Left lung (tissue), 10 donors: Measurements from ENCODE around the gene TMEM184B. TPM values are rescaled to one million over a fixed set of nuclear protein-coding genes. Genes with fewer than 3 reads are reported as not detected.

Experiments
- ATAC-seq: fragments of 200-7000 bp; cut with Tn5 transposase; one replicate; pipeline ENCODE4 v1.9.1; 2020; ENCODE audit warnings: moderate library complexity
- DNase-seq, 4 donors: peaks; one replicate each; pipeline ENCODE4 v3.0.0-alpha.2; 2013 to 2020
- H3K27ac ChIP-seq, 2 donors: fragments of 200-600 bp; sonication (generic) in 1 of 2; one replicate each; pipeline versions ENCODE4 v1.5.0 to v1.8.0; 2020 to 2021
- H3K27me3 ChIP-seq, 2 donors: fragments of 200-600 bp; sonication (generic) in 1 of 2; one replicate each; pipeline versions ENCODE4 v1.5.0 to v1.8.0; 2020 to 2021
- H3K36me3 ChIP-seq, 2 donors: fragments of 200-600 bp; sonication (generic) in 1 of 2; one replicate each; pipeline versions ENCODE4 v1.5.0 to v1.8.0; 2020 to 2021
- H3K4me1 ChIP-seq, 2 donors: fragments of 200-600 bp; one replicate each; pipeline ENCODE4 v1.8.0; 2021
- H3K4me3 ChIP-seq, 2 donors: fragments of 200-600 bp; sonication (generic) in 1 of 2; one replicate each; pipeline versions ENCODE4 v1.5.0 to v1.8.0; 2020 to 2021; ENCODE audit warnings: mild to moderate bottlenecking in 1 of 2
- H3K9me3 ChIP-seq, 2 donors: fragments of 200-600 bp; sonication (generic) in 1 of 2; one replicate each; pipeline versions ENCODE4 v1.5.0 to v1.8.0; 2020 to 2021
- CTCF ChIP-seq, 2 donors: fragments of 200-600 bp; sonication (generic) in 1 of 2; IDR thresholded peaks; one replicate each; pipeline versions ENCODE4 v1.5.0 to v1.8.0; 2021; ENCODE audit warnings: antibody characterized with exemption in 2 of 2
- intact Hi-C, 2 donors: fragments of 100-400 bp; cut with DNase I; formaldehyde crosslinking; loops; one replicate each; pipeline versions ENCODE4 v1.11.2 to v1.14.2; 2022
- polyA plus RNA-seq, 6 donors: library from polyadenylated mRNA; unstranded; fragments of 120-200 nt; gene quantifications; one replicate each; pipeline ENCODE4 v1.2.1, GENCODE V29; 2013; ENCODE audit not compliant: insufficient read length in 6 of 6
- total RNA-seq, 2 donors: library from RNA; stranded (reverse); fragmentation: NEBNext Ultra II Directional; extraction: Animal tissue kit (Norgen Biotek cat#: 25700); gene quantifications; one replicate each; pipeline ENCODE4 v1.2.1, GENCODE V29; 2021
- donor health status: DM: no; HTN: yes; CAD: no.
- donor health status: DM: no; HTN: no; CAD: no.

TMEM184B gene
- total and polyA plus RNA-seq, 8 donors, result 33.7 to 98.3 (median 39.8) TPM

GRCh38 chr22:38276166-38276565, 3.4 kb upstream of the TMEM184B start:
- Histone ChIP-seq H3K27me3 (no peaks in the 10 kb centered on the region), H3K36me3 (no peaks in the 10 kb centered on the region), H3K27ac (no peak overlapping the region), H3K9me3 (no peaks in the 10 kb centered on the region), H3K4me3 (no peak overlapping the region), H3K4me1 (peaks cover 15 to 19% of the 10 kb centered on the region in 2 donors)
- ATAC-seq (no peak), DNase-seq (no peak)
- no peak for TF ChIP-seq CTCF (IDR thresholded peaks at IDR 0.05)
- intact Hi-C loops, result no loop called here

- no peaks in the 10 kb centered on the region for H3K9me3 ChIP-seq
- no peak for TF ChIP-seq CTCF (IDR thresholded peaks at IDR 0.05)
- DNase-seq (no peak), ATAC-seq (peak; percentile 1)
- intact Hi-C loops, result no loop called here
- no peaks in the 10 kb centered on the region for H3K27me3 ChIP-seq
- no peaks in the 10 kb centered on the region for H3K36me3 ChIP-seq
- H3K4me3 ChIP-seq, result peak overlapping the region; percentile 95 to 97
- H3K27ac ChIP-seq, result peak overlapping the region; percentile 85 to 88
- peaks cover 15 to 44% of the 10 kb centered on the region in 2 donors for H3K4me1 ChIP-seq
Observed at GRCh38 chr22:38273135-38273826, 471 bp upstream of the TMEM184B start.

GRCh38 chr22:38271927-38272372, 860 bp downstream of the TMEM184B start:
- Histone ChIP-seq H3K4me1 (peaks cover 22 to 58% of the 10 kb centered on the region in 2 donors), H3K9me3 (no peaks in the 10 kb centered on the region), H3K27me3 (no peaks in the 10 kb centered on the region), H3K4me3 (peak overlapping the region; percentile 95 to 97), H3K36me3 (no peaks in the 10 kb centered on the region), H3K27ac (peak overlapping the region; percentile 85 to 88)
- peak; percentile 74 for ATAC-seq
- intact Hi-C loops, result no loop called here
- DNase-seq, result peak in 2 of 4 donors; percentile 60 to 67
- TF ChIP-seq CTCF (IDR thresholded peaks at IDR 0.05), result no peak

- H3K36me3 ChIP-seq, result no peaks in the 10 kb centered on the region
- ATAC-seq, result no peak
- intact Hi-C loops, result no loop called here
- peak overlapping the region in 1 of 2 donors; percentile 97 for H3K4me3 ChIP-seq
- no peaks in the 10 kb centered on the region for H3K27me3 ChIP-seq
- peak overlapping the region; percentile 17 to 88 for H3K27ac ChIP-seq
- peaks cover 29 to 66% of the 10 kb centered on the region in 2 donors for H3K4me1 ChIP-seq
- no peak for DNase-seq
- H3K9me3 ChIP-seq, result no peaks in the 10 kb centered on the region
- TF ChIP-seq CTCF (IDR thresholded peaks at IDR 0.05), result no peak
Observed at GRCh38 chr22:38271101-38271500, 1.7 kb downstream of the TMEM184B start.

GRCh38 chr22:38270091-38270992, 2.5 kb downstream of the TMEM184B start:
- H3K36me3 ChIP-seq, result no peaks in the 10 kb centered on the region
- no peaks in the 10 kb centered on the region for H3K27me3 ChIP-seq
- intact Hi-C loops, result no loop called here
- ATAC-seq, result no peak
- TF ChIP-seq CTCF (IDR thresholded peaks at IDR 0.05), result no peak
- no peak for DNase-seq
- peak overlapping the region; percentile 17 to 88 for H3K27ac ChIP-seq
- no peaks in the 10 kb centered on the region for H3K9me3 ChIP-seq
- peak overlapping the region in 1 of 2 donors; percentile 97 for H3K4me3 ChIP-seq
- peaks cover 34 to 74% of the 10 kb centered on the region in 2 donors for H3K4me1 ChIP-seq
